HepG2 (cell line): Measurements from ENCODE around the gene AGFG1. TPM values are rescaled to one million over a fixed set of nuclear protein-coding genes. Genes with fewer than 3 reads are reported as not detected.

Experiments used
- ATF6 ChIP-seq: sonication (generic); formaldehyde crosslinking; conservative IDR thresholded peaks from 2 replicates; pipeline ENCODE4 v1.4.0; 2020; ENCODE audit warnings: missing genetic modification reagents
- GABPA ChIP-seq, 2 experiments: IDR thresholded peaks; 2 replicates each; pipeline ENCODE4 v1.6.1; 2011 to 2016; ENCODE audit warnings: low read depth in 2 of 2, low read length in 1 of 2, missing biosample characterization in 1 of 2, missing genetic modification characterization in 1 of 2
- GATAD1 ChIP-seq: IDR thresholded peaks from 2 replicates; pipeline ENCODE4 v1.6.1; 2016; ENCODE audit warnings: missing genetic modification reagents, missing compliant biosample characterization
- NCOA2 ChIP-seq: sonication (generic); formaldehyde crosslinking; IDR thresholded peaks from 2 replicates; pipeline ENCODE4 v1.8.0; 2022; ENCODE audit warnings: inconsistent platforms
- NFYB ChIP-seq: sonication (generic); formaldehyde crosslinking; IDR thresholded peaks from 2 replicates; pipeline ENCODE4 v1.4.0; 2020; ENCODE audit warnings: missing genetic modification reagents
- PRMT3 ChIP-seq: sonication (generic); formaldehyde crosslinking; IDR thresholded peaks from 2 replicates; pipeline ENCODE4 v1.8.1; 2022; ENCODE audit warnings: low read depth, mild to moderate bottlenecking, moderate library complexity, missing genetic modification reagents, borderline replicate concordance
- REST ChIP-seq, 2 experiments: IDR thresholded peaks; 2 replicates each; pipeline ENCODE4 v1.6.1; 2011 to 2012; ENCODE audit warnings: low read length in 2 of 2, borderline replicate concordance in 1 of 2, low read depth in 1 of 2, mild to moderate bottlenecking in 1 of 2, moderate library complexity in 1 of 2
- SNRNP70 ChIP-seq: fragments of 200-400 bp; formaldehyde crosslinking; IDR thresholded peaks from 2 replicates; pipeline ENCODE4 v1.6.1; 2017; ENCODE audit warnings: mild to moderate bottlenecking, low read depth, low read length, moderate library complexity
- TEAD3 ChIP-seq: optimal IDR thresholded peaks from 2 replicates; pipeline ENCODE3; 2016; ENCODE audit warnings: borderline replicate concordance
- ZBTB44 ChIP-seq: sonication (generic); formaldehyde crosslinking; IDR thresholded peaks from 2 replicates; pipeline ENCODE4 v1.4.0; 2020; ENCODE audit warnings: missing genetic modification reagents
- ZNF18 ChIP-seq: sonication (generic); formaldehyde crosslinking; IDR thresholded peaks from 2 replicates; pipeline ENCODE4 v1.8.0; 2022; ENCODE audit warnings: mild to moderate bottlenecking, missing genetic modification reagents; ENCODE audit not compliant: insufficient replicate concordance
- ZNF414 ChIP-seq: sonication (generic); formaldehyde crosslinking; IDR thresholded peaks from 2 replicates; pipeline ENCODE4 v1.5.0; 2020; ENCODE audit warnings: missing genetic modification reagents
- ZNF724P ChIP-seq: sonication (generic); formaldehyde crosslinking; IDR thresholded peaks from 2 replicates; pipeline ENCODE4 v1.8.0; 2022; ENCODE audit warnings: missing genetic modification reagents, borderline replicate concordance
- ZNF740 ChIP-seq: sonication (generic); formaldehyde crosslinking; IDR thresholded peaks from 2 replicates; pipeline ENCODE4 v1.4.0; 2020; ENCODE audit warnings: missing genetic modification reagents
- ZNF839 ChIP-seq: sonication (generic); formaldehyde crosslinking; IDR thresholded peaks from 2 replicates; pipeline ENCODE4 v1.4.0; 2020; ENCODE audit warnings: missing genetic modification reagents, mild to moderate bottlenecking, borderline replicate concordance
- ZNF878 ChIP-seq: sonication (generic); formaldehyde crosslinking; IDR thresholded peaks from 2 replicates; pipeline ENCODE4 v1.8.1; 2023; ENCODE audit warnings: mild to moderate bottlenecking, missing genetic modification reagents, moderate library complexity
- polyA plus RNA-seq, 8 experiments: library from polyadenylated mRNA; depleted of rRNA in 3 of 8; stranded (reverse) in 7 of 8; unstranded in 1 of 8; fragments of >200 nt; fragmentation: Illumina TruSeq in 4 of 8; extraction: Trizol in 4 of 8; gene quantifications; 2 replicates each; pipeline versions ENCODE4 v1.2.1 to v1.2.3, GENCODE V29; 2011 to 2016; ENCODE audit warnings: low read depth in 4 of 8, missing spikeins in 1 of 8, mixed read lengths in 1 of 8; ENCODE audit not compliant: insufficient read depth in 1 of 8
- total RNA-seq, 5 experiments: library from RNA; depleted of rRNA; stranded (reverse); fragments of >200 nt; fragmentation: Illumina TruSeq; extraction: Trizol; gene quantifications; 2 replicates each; pipeline ENCODE4 v1.2.3, GENCODE V29; 2016; ENCODE audit warnings: low read depth in 1 of 5

AGFG1 gene
- total and polyA plus RNA-seq, 2 of the 13 experiments (the other 11 are each of a cell fraction or from before 2014, with no cell fraction given), result 145 to 168 TPM

GRCh38 chr2:227454323-227454860 is 17.6 kb upstream of the AGFG1 start (continued):
- peak in 1 of 2 experiments; percentile 44; a peak in 1 of 4 replicates for TF ChIP-seq REST (IDR thresholded peaks at IDR 0.05; ENCODE audit: borderline replicate concordance in 1 of 2, low read depth in 1 of 2, low read length in 2 of 2)
- no peak for TF ChIP-seq ZNF724P (CRISPR knock-in tag)
- no peak for TF ChIP-seq NFYB (CRISPR knock-in tag)
- TF ChIP-seq ZNF18 (CRISPR knock-in tag), result peak; percentile 99
- TF ChIP-seq ZNF740 (CRISPR knock-in tag), result 0 out of 2 replicates have a peak, but pooled peaks have one; percentile 44
- no peak for TF ChIP-seq ZBTB44 (CRISPR knock-in tag)
- no peak for TF ChIP-seq ZNF839 (CRISPR knock-in tag)
- no peak; the same call in 1 of the 2 replicates for TF ChIP-seq PRMT3 (CRISPR knock-in tag)
- TF ChIP-seq SNRNP70, result no peak
- TF ChIP-seq ZNF414, result no peak
- peak; percentile 82 for TF ChIP-seq TEAD3 (CRISPR knock-in tag)
- TF ChIP-seq NCOA2, result peak; percentile 94
- peak; percentile 48; the same call in 1 of the 2 replicates for TF ChIP-seq GATAD1 (CRISPR knock-in tag)
- TF ChIP-seq ATF6, result no peak
- TF ChIP-seq ZNF878, result peak; percentile 75; the same call in 1 of the 2 replicates
- no peak for TF ChIP-seq GABPA (IDR thresholded peaks at IDR 0.05; ENCODE audit: low read depth, low read length)
- TF ChIP-seq GABPA (CRISPR knock-in tag; IDR thresholded peaks at IDR 0.05; ENCODE audit: low read depth), result no peak
